Measurements from ENCODE around the gene TM6SF1. TPM values are rescaled to one million over a fixed set of nuclear protein-coding genes. Genes with fewer than 3 reads are reported as not detected.

TM6SF1 gene
- polyA plus RNA-seq, 1 experiment: 15.1 TPM

- H3K9me3 ChIP-seq (ENCODE audit: control insufficient read depth, insufficient read depth, low read length): peaks cover 2% of the 10 kb centered on the region
- no peak overlapping the region for H3K27ac ChIP-seq (ENCODE audit: low read depth, low read length)
- H3K4me3 ChIP-seq (ENCODE audit: low read depth, low read length): no peak overlapping the region
- no peaks in the 10 kb centered on the region for H3K27me3 ChIP-seq (ENCODE audit: control insufficient read depth, insufficient read depth, low read length)
- ChIA-PET CTCF (no interaction called here), POLR2A (no interaction called here)
- no peak for TF ChIP-seq CTCF (IDR thresholded peaks at IDR 0.05; ENCODE audit: low read depth, low read length)
- DNase-seq (ENCODE audit: low read depth, low spot score): no peak
Measured at GRCh38 chr15:83111149-83111548, 3.7 kb downstream of the TM6SF1 start.

GRCh38 chr15:83112233-83112955, 4.9 kb downstream of the TM6SF1 start:
- H3K27me3 ChIP-seq (ENCODE audit: control insufficient read depth, insufficient read depth, low read length): no peaks in the 10 kb centered on the region
- peaks cover 2% of the 10 kb centered on the region for H3K9me3 ChIP-seq (ENCODE audit: control insufficient read depth, insufficient read depth, low read length)
- H3K27ac ChIP-seq (ENCODE audit: low read depth, low read length): peak overlapping the region; percentile 84
- TF ChIP-seq CTCF (IDR thresholded peaks at IDR 0.05; ENCODE audit: low read depth, low read length): 0 out of 2 replicates have a peak, but pooled peaks have one; percentile 32
- ChIA-PET CTCF (interaction anchor here (0.8 to 1.3 kb wide), 3 partner anchors 45 to 99 kb away, joined by 3 read pairs; no protein-coding TSS in a partner anchor), POLR2A (interaction anchor here (1.0 to 1.8 kb wide), 2 partner anchors 46 to 572 kb away, joined by 4 to 11 read pairs; partner anchors contain the start of genes BTBD1 and RPS17)
- H3K4me3 ChIP-seq (ENCODE audit: low read depth, low read length): peak overlapping the region; percentile 23
- peak; percentile 78 for DNase-seq (ENCODE audit: low read depth, low spot score)

GRCh38 chr15:83112956-83113299, 5.5 kb downstream of the TM6SF1 start:
- H3K27me3 ChIP-seq (ENCODE audit: control insufficient read depth, insufficient read depth, low read length): no peaks in the 10 kb centered on the region
- TF ChIP-seq CTCF (IDR thresholded peaks at IDR 0.05; ENCODE audit: low read depth, low read length): no peak
- no peak for DNase-seq (ENCODE audit: low read depth, low spot score)
- 0 out of 2 replicates have a peak overlapping the region, but pooled peaks have one; percentile 12 for H3K4me3 ChIP-seq (ENCODE audit: low read depth, low read length)
- POLR2A ChIA-PET: interaction anchor here (1.0 to 1.8 kb wide), 2 partner anchors 46 to 573 kb away, joined by 4 to 11 read pairs; partner anchors contain the start of genes BTBD1 and RPS17
- peak overlapping the region; percentile 84 for H3K27ac ChIP-seq (ENCODE audit: low read depth, low read length)
- peaks cover 2% of the 10 kb centered on the region for H3K9me3 ChIP-seq (ENCODE audit: control insufficient read depth, insufficient read depth, low read length)
- CTCF ChIA-PET: interaction anchor here (1.0 to 1.3 kb wide), 2 partner anchors 45 to 52 kb away, joined by 3 read pairs; no protein-coding TSS in a partner anchor

- Histone ChIP-seq H3K9me3 (ENCODE audit: control insufficient read depth, insufficient read depth, low read length) (peaks cover 2% of the 10 kb centered on the region), H3K27me3 (ENCODE audit: control insufficient read depth, insufficient read depth, low read length) (no peaks in the 10 kb centered on the region), H3K27ac (ENCODE audit: low read depth, low read length) (no peak overlapping the region), H3K4me3 (ENCODE audit: low read depth, low read length) (no peak overlapping the region)
- TF ChIP-seq CTCF (IDR thresholded peaks at IDR 0.05; ENCODE audit: low read depth, low read length): no peak
- no peak for DNase-seq (ENCODE audit: low read depth, low spot score)
- CTCF ChIA-PET: interaction anchor here (0.5 to 2.2 kb wide), 2 partner anchors 103 to 152 kb away, joined by 7 to 10 read pairs; partner anchors contain the start of gene C15orf40
- POLR2A ChIA-PET: no interaction called here
Measured at GRCh38 chr15:83113881-83114674, 6.6 kb downstream of the TM6SF1 start.
